Rectal smooth muscle tissue (tissue), 1 donor: ENCODE data around the gene IFNAR1.
A peak's percentile ranks its signal among the peaks of the same experiment; 100 is the strongest.
"Not testable (repeated sequence)": the region's sequence is repeated elsewhere in the genome, so short reads cannot be mapped to it uniquely, and the experiment has no call there.

Source experiments
- H3K27ac ChIP-seq: one replicate; pipeline ENCODE4 v1.7.0; 2013; ENCODE audit warnings: low read depth, low read length, inconsistent platforms
- H3K27me3 ChIP-seq: one replicate; pipeline ENCODE4 v1.7.0; 2013; ENCODE audit warnings: low read length; ENCODE audit not compliant: control insufficient read depth, insufficient read depth
- H3K36me3 ChIP-seq: one replicate; pipeline ENCODE4 v1.7.0; 2013; ENCODE audit warnings: low read length; ENCODE audit not compliant: control insufficient read depth, insufficient read depth
- H3K4me1 ChIP-seq: one replicate; pipeline ENCODE4 v1.7.0; 2013; ENCODE audit warnings: low read length; ENCODE audit not compliant: control insufficient read depth, insufficient read depth
- H3K4me3 ChIP-seq: one replicate; pipeline ENCODE4 v1.7.0; 2013; ENCODE audit warnings: low read length
- H3K9ac ChIP-seq: one replicate; pipeline ENCODE4 v1.7.0; 2013; ENCODE audit warnings: low read length

Gene IFNAR1

DNA sequence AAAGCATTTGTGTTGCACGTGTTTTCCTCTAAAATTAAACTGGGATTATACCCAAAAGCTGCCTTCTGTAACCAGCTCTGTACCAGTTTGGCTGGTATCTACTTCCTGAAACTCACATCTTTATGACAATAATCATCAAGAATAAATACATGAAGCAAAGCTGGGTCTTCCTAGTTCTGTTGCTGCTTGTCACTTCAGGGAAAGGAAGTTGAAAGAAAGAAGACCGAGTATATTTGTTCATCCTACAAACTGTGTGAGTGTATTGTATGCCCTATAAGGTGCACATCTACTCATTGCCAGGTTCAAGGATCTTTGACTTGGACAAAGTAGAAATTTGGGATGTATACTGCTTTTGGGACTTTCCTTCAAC lies 49.3 kb downstream of the IFNAR1 start:
- H3K9ac ChIP-seq, result no peak overlapping the region
- no peaks in the 10 kb centered on the region for H3K4me1 ChIP-seq
- no peaks in the 10 kb centered on the region for H3K36me3 ChIP-seq
- no peaks in the 10 kb centered on the region for H3K27me3 ChIP-seq
- no peak overlapping the region for H3K4me3 ChIP-seq
- H3K27ac ChIP-seq, result no peak overlapping the region

- Histone ChIP-seq H3K9ac (no peak overlapping the region), H3K36me3 (no peaks in the 10 kb centered on the region), H3K27ac (no peak overlapping the region), H3K4me1 (no peaks in the 10 kb centered on the region), H3K27me3 (no peaks in the 10 kb centered on the region), H3K4me3 (no peak overlapping the region)
These were observed 49.8 kb downstream of the IFNAR1 start for GRCh38 chr21:33374450-33375096.

DNA sequence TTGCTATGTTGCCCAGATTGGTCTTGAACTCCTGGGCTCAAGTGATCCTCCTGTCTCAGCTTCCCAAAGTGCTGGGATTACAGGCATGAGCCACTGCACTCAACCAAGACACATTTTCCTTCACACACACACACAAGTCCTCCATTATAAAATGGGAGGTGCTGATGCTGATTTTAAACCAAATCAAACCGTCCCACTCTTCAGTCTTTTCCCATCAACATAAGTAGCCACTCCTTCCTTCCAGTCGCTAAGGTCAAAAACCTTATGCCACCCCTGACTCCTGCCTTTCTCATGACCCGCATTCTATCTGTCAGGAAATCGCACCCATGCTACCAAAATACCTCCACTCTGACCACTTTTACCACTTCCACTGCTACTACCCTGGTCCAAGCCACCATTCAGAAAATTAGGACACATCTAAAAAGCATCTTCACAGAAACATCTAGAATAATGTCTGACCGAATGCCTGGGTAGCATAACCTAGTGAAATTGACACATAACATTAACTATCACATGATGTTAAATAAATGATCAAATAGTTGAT lies 50.4 kb downstream of the IFNAR1 start:
- no peak overlapping the region for H3K27ac ChIP-seq
- no peak overlapping the region for H3K4me3 ChIP-seq
- H3K9ac ChIP-seq, result no peak overlapping the region
- H3K27me3 ChIP-seq, result no peaks in the 10 kb centered on the region
- H3K4me1 ChIP-seq, result no peaks in the 10 kb centered on the region
- H3K36me3 ChIP-seq, result no peaks in the 10 kb centered on the region

GRCh38 chr21:33377221-33377920 lies 52.6 kb downstream of the IFNAR1 start:
- Histone ChIP-seq H3K4me1 (no peaks in the 10 kb centered on the region), H3K27ac (no peak overlapping the region), H3K36me3 (no peaks in the 10 kb centered on the region), H3K9ac (no peak overlapping the region), H3K27me3 (no peaks in the 10 kb centered on the region), H3K4me3 (no peak overlapping the region)

GRCh38 chr21:33378081-33378480 lies 53.3 kb downstream of the IFNAR1 start:
- no peaks in the 10 kb centered on the region for H3K27me3 ChIP-seq

GRCh38 chr21:33379934-33380333 lies 55.2 kb downstream of the IFNAR1 start:
- not testable (repeated sequence) for H3K9ac ChIP-seq, H3K4me3 ChIP-seq, H3K4me1 ChIP-seq, H3K27me3 ChIP-seq, H3K36me3 ChIP-seq, H3K27ac ChIP-seq

More at GRCh38 chr21:33378081-33378480, 53.3 kb downstream of the IFNAR1 start:
- Histone ChIP-seq H3K27ac (no peak overlapping the region), H3K4me3 (no peak overlapping the region), H3K36me3 (no peaks in the 10 kb centered on the region), H3K4me1 (no peaks in the 10 kb centered on the region), H3K9ac (no peak overlapping the region)

DNA sequence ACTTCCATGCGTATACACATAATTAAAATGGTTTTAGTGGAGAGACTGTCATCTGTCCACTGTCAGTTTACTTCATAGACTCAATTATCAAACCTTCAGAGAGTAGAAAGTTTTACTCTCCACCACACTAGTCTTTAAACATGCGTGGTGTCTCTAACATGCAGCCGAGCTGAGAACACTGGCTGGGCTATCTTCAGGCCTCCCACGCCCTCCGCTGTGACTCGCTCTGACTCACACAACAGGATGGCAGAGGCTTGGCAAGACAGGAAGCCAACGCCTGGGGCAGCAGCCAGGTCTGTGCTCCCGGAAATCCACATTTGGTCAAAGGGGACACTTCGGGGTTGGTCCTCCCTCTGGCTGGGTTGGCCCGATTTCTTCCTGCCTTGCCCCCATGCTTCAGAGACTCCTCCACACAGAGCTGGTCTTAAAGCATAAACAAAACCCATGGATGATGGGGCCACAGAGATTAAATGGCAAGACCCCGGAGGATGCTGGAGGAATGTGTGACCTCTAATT lies 55.8 kb downstream of the IFNAR1 start:
- Histone ChIP-seq H3K27me3 (no peaks in the 10 kb centered on the region), H3K9ac (no peak overlapping the region), H3K27ac (no peak overlapping the region), H3K36me3 (no peaks in the 10 kb centered on the region), H3K4me3 (no peak overlapping the region), H3K4me1 (no peaks in the 10 kb centered on the region)

GRCh38 chr21:33381381-33381780 lies 56.6 kb downstream of the IFNAR1 start:
- not testable (repeated sequence) for H3K36me3 ChIP-seq, H3K27me3 ChIP-seq, H3K4me1 ChIP-seq, H3K9ac ChIP-seq, H3K4me3 ChIP-seq, H3K27ac ChIP-seq

GRCh38 chr21:33383056-33383888 lies 58.5 kb downstream of the IFNAR1 start:
- H3K27ac ChIP-seq, result no peak overlapping the region
- no peaks in the 10 kb centered on the region for H3K4me1 ChIP-seq
- H3K4me3 ChIP-seq, result peak overlapping the region; percentile 39
- H3K36me3 ChIP-seq, result no peaks in the 10 kb centered on the region
- H3K27me3 ChIP-seq, result no peaks in the 10 kb centered on the region
- no peak overlapping the region for H3K9ac ChIP-seq

- Histone ChIP-seq H3K4me3 (no peak overlapping the region), H3K4me1 (no peaks in the 10 kb centered on the region), H3K9ac (no peak overlapping the region), H3K36me3 (no peaks in the 10 kb centered on the region), H3K27ac (no peak overlapping the region), H3K27me3 (no peaks in the 10 kb centered on the region)
These were observed 60.1 kb downstream of the IFNAR1 start for GRCh38 chr21:33384841-33385331.

GRCh38 chr21:33386222-33386784 lies 61.5 kb downstream of the IFNAR1 start:
- H3K27me3 ChIP-seq, result no peaks in the 10 kb centered on the region
- no peaks in the 10 kb centered on the region for H3K36me3 ChIP-seq
- no peak overlapping the region for H3K9ac ChIP-seq
- H3K27ac ChIP-seq, result no peak overlapping the region
- H3K4me1 ChIP-seq, result no peaks in the 10 kb centered on the region
- H3K4me3 ChIP-seq, result no peak overlapping the region

DNA sequence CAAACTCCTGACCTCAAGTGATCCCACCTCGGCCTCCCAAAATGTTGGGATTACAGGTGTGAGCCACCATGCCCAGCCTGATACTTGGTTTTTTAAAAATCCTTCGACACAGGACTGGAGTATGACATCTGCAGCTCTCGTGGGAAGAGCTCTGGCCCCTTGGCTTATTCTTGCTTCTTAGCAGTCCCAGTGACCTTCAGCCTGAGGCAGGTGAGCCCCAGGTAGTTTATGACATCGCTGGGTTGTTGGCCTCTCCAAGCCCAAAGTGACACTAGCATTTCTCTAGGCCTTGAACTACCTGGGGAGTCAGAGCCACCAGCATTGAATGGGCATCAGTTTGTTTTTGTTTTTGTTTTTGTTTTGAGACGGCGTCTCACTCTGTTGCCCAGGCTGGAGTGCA lies 62.5 kb downstream of the IFNAR1 start:
- no peaks in the 10 kb centered on the region for H3K4me1 ChIP-seq
- no peaks in the 10 kb centered on the region for H3K36me3 ChIP-seq
- no peak overlapping the region for H3K4me3 ChIP-seq
- H3K27me3 ChIP-seq, result no peaks in the 10 kb centered on the region
- H3K27ac ChIP-seq, result no peak overlapping the region
- H3K9ac ChIP-seq, result no peak overlapping the region
